DND-41 (cell line): ENCODE measurements around the gene MTM1.

Experiments used
- CTCF ChIP-seq: IDR thresholded peaks from 2 replicates; pipeline ENCODE4 v1.5.1; 2012; ENCODE audit warnings: borderline replicate concordance, low read length, moderate library complexity, mild to moderate bottlenecking; ENCODE audit not compliant: poor library complexity, severe bottlenecking; ENCODE audit errors: extremely low read depth
- EZH2 ChIP-seq: IDR thresholded peaks from 3 replicates; pipeline ENCODE4 v1.6.1; 2012; ENCODE audit warnings: borderline replicate concordance, low read depth, mild to moderate bottlenecking, moderate library complexity, low read length, inconsistent platforms; ENCODE audit not compliant: severe bottlenecking

- TF ChIP-seq CTCF (no peak), EZH2 (no peak)
Measured at GRCh38 chrX:150692296-150692695, 123.9 kb downstream of the MTM1 start.
